ENCODE measurements around the gene UCK1. TPM values are rescaled to one million over a fixed set of nuclear protein-coding genes. Genes with fewer than 3 reads are reported as not detected.

UCK1 gene
- total RNA-seq, 1 donor from 2014 or later: 19.8 TPM

GRCh38 chr9:131565369-131565768 lies 34.3 kb upstream of the UCK1 start:
- H3K36me3 ChIP-seq (ENCODE audit: control insufficient read depth, insufficient read depth, low read length): no peaks in the 10 kb centered on the region
- no peaks in the 10 kb centered on the region for H3K27me3 ChIP-seq (ENCODE audit: control insufficient read depth, insufficient read depth, low read length)
- TF ChIP-seq CTCF (IDR thresholded peaks at IDR 0.05; ENCODE audit: insufficient read depth, low read length, poor library complexity, severe bottlenecking): no peak
- no peak overlapping the region for H3K4me3 ChIP-seq (ENCODE audit: low read depth, low read length)
- no peak for DNase-seq (ENCODE audit: low read depth)

- TF ChIP-seq CTCF (IDR thresholded peaks at IDR 0.05; ENCODE audit: insufficient read depth, low read length, poor library complexity, severe bottlenecking): no peak
- Histone ChIP-seq H3K4me3 (ENCODE audit: low read depth, low read length) (no peak overlapping the region), H3K36me3 (ENCODE audit: control insufficient read depth, insufficient read depth, low read length) (no peaks in the 10 kb centered on the region), H3K27me3 (ENCODE audit: control insufficient read depth, insufficient read depth, low read length) (no peaks in the 10 kb centered on the region)
- DNase-seq (ENCODE audit: low read depth): no peak
Observed at GRCh38 chr9:131562032-131562959, 31.2 kb upstream of the UCK1 start.

- TF ChIP-seq CTCF (IDR thresholded peaks at IDR 0.05; ENCODE audit: insufficient read depth, low read length, poor library complexity, severe bottlenecking): no peak
- H3K4me3 ChIP-seq (ENCODE audit: low read depth, low read length): no peak overlapping the region
- H3K36me3 ChIP-seq (ENCODE audit: control insufficient read depth, insufficient read depth, low read length): no peaks in the 10 kb centered on the region
- DNase-seq (ENCODE audit: low read depth): no peak
- H3K27me3 ChIP-seq (ENCODE audit: control insufficient read depth, insufficient read depth, low read length): peaks cover 17% of the 10 kb centered on the region
Observed at GRCh38 chr9:131559421-131560000, 28.4 kb upstream of the UCK1 start.

GRCh38 chr9:131557855-131558548 lies 26.9 kb upstream of the UCK1 start:
- DNase-seq (ENCODE audit: low read depth): no peak
- no peak overlapping the region for H3K4me3 ChIP-seq (ENCODE audit: low read depth, low read length)
- no peak for TF ChIP-seq CTCF (IDR thresholded peaks at IDR 0.05; ENCODE audit: insufficient read depth, low read length, poor library complexity, severe bottlenecking)
- H3K36me3 ChIP-seq (ENCODE audit: control insufficient read depth, insufficient read depth, low read length): no peaks in the 10 kb centered on the region
- H3K27me3 ChIP-seq (ENCODE audit: control insufficient read depth, insufficient read depth, low read length): peaks cover 28% of the 10 kb centered on the region

GRCh38 chr9:131555841-131556673 lies 25.0 kb upstream of the UCK1 start:
- Histone ChIP-seq H3K27me3 (ENCODE audit: control insufficient read depth, insufficient read depth, low read length) (peaks cover 32% of the 10 kb centered on the region), H3K36me3 (ENCODE audit: control insufficient read depth, insufficient read depth, low read length) (no peaks in the 10 kb centered on the region), H3K4me3 (ENCODE audit: low read depth, low read length) (no peak overlapping the region)
- no peak for DNase-seq (ENCODE audit: low read depth)
- TF ChIP-seq CTCF (IDR thresholded peaks at IDR 0.05; ENCODE audit: insufficient read depth, low read length, poor library complexity, severe bottlenecking): no peak

Data from kidney epithelial cell (primary cell).